Measurements from ENCODE around the gene TAS1R2. TPM values are rescaled to one million over a fixed set of nuclear protein-coding genes. Genes with fewer than 3 reads are reported as not detected.
"Not testable (repeated sequence)": the region's sequence is repeated elsewhere in the genome, so short reads cannot be mapped to it uniquely, and the experiment has no call there.

The TAS1R2 gene
- not detected for total RNA-seq

DNA sequence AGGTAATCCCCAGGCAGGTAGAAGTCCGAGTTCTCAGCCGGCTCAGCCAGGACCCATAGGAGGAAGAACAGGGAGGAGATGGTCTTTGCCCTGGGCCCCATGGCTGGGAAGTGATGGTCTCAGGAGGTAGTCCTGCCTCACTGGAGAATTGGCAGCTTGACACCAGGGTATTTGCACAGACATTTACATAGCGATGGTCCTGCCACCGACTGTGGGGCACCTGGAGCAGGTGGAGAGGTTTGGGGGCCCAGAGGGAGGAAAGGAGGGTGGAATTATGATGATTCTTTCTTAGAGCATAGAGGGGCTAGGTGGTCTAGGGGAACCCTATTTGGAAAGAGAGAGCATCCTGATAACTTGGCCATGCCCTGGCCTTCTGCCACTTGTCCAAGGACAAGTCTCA is at the start of gene TAS1R2:
TAS1R2 (minus strand) TSS at position 101 of the 400 bp plus-strand sequence; CDS start at position 101, 0 bp downstream.
- no peak for DNase-seq (ENCODE audit: low spot score in 2 of 2)
- Mint-ChIP-seq H3K27ac (no peak within 1 kb of the TSS), H3K36me3 (no peaks in the 10 kb centered on the region), H3K9me3 (no peaks in the 10 kb centered on the region)
- ATAC-seq: no peak

DNA sequence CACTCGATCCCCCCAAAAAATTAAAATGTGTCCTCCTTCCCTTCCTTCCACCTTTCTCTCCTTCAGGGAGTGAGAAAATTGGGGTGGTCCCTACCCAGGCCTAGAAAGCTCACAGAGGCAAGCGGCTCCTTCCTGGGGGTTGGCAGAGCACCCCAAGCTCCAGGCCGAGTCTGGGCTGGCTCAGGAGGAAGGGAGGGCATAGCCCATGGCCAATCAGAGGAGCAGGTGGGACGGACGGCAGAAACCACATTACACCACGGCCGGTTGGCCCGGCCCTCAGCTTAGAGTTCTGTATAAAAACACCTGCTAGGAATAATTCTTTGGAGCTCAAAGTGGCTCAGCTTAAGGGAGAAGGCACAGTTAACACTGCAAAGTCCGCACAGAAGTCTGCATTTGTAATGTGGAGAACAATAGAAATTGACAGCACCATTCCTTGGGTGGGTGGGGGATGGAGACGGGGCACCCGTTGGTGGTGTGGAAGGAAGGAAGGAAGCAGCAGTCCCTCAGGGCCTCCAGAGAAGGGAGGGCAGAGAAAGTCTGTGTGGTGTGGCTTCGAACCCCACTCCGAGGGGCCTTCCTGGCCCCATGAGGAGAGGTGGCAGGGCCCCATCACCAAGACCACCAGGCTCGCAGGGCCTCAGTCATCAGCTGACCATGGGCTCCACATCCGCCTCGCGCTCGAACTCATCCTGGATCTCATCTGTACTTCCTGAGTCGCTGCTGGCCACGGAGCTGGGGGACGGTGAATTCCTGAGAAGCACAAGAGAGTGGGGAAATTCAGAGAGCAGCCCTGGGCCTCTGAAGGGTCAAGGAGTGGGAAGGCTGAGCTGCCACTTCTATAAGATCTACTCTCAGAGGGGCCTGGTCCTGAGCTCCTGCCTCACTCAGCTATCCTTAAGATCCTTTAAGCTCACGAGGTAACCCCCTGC is 48.7 kb upstream of the TAS1R2 start:
- ATAC-seq (peak in 1 of 2 donors; percentile 0), DNase-seq (ENCODE audit: low spot score in 2 of 2) (no peak)
- Mint-ChIP-seq H3K36me3 (peaks cover 38 to 45% of the 10 kb centered on the region in 2 donors), H3K9me3 (no peaks in the 10 kb centered on the region), H3K27ac (peak overlapping the region in 1 of 2 donors; percentile 93)

DNA sequence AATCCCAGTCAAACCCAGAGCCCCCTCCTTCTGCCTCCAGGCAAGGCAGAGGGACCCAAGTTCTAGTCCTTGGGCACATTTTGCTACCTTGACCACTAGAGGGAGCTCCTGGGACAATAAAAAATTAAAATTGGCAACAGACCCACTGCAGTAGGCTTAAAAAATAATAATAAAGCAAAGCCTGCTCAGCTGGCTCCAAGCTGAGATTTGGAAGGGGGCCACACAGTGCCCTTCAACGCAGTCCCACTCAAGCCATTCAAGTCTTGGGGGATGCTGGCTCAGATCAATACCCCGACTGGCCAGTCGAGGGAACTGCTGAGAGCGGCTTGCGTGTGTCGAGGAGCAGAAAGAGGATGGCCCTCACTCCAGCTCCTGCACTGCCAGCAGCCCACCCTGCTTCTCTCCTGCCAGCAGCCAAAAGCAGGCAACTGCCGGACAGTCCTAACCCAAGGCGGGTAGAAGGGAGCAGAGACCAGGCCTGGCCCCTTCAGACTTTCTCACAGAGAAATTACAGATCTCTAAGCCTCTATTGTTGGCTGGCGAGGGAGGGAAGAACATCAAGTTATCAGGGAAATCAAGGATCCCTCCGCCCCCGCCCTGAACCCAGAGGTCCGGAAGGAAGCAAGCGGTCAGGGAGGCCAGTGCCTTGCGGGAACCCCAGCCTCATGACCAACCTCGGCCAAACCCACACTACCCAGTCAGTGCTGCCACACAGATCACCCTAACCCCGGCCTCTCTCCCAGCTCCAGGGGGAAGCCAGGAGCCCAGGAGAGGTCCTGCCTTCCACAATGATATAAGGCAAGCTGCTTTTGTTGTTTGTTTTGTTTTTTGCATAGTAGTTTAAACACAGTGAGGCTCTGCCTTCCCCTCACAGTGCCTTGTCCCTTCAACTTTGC is 47.8 kb upstream of the TAS1R2 start:
- H3K36me3 Mint-ChIP-seq: peaks cover 38 to 42% of the 10 kb centered on the region in 2 donors
- H3K27ac Mint-ChIP-seq: peak overlapping the region; percentile 36 to 93
- no peak for ATAC-seq
- DNase-seq (ENCODE audit: low spot score in 2 of 2): peak in 1 of 2 donors; percentile 72
- no peaks in the 10 kb centered on the region for H3K9me3 Mint-ChIP-seq

DNA sequence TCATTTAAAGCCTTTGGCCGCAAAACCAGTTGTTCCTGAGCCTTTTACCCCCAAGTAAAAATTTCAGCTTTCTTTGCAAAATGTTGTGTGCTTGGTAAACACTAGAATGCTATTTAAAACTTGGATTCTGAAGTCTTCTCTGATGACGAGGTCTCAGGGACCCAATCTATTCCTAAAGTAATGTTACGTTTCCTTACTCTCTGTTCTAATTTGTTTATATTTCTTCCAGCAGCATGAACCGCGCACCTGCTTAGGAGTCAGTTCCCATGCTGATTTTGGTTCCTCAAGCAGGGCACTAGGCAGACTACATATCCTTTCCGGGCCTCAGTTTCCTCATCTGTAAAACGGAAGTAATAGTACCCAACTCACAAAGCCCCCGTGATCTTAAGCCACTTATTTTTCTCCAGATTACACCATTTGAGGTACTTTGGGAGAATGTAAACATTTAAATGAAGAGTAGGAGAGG is 43.9 kb upstream of the TAS1R2 start:
- DNase-seq (ENCODE audit: low spot score in 2 of 2) (no peak), ATAC-seq (no peak)
- Mint-ChIP-seq H3K27ac (peak overlapping the region; percentile 4 to 96), H3K9me3 (no peaks in the 10 kb centered on the region), H3K36me3 (peaks cover 16 to 22% of the 10 kb centered on the region in 2 donors)

DNA sequence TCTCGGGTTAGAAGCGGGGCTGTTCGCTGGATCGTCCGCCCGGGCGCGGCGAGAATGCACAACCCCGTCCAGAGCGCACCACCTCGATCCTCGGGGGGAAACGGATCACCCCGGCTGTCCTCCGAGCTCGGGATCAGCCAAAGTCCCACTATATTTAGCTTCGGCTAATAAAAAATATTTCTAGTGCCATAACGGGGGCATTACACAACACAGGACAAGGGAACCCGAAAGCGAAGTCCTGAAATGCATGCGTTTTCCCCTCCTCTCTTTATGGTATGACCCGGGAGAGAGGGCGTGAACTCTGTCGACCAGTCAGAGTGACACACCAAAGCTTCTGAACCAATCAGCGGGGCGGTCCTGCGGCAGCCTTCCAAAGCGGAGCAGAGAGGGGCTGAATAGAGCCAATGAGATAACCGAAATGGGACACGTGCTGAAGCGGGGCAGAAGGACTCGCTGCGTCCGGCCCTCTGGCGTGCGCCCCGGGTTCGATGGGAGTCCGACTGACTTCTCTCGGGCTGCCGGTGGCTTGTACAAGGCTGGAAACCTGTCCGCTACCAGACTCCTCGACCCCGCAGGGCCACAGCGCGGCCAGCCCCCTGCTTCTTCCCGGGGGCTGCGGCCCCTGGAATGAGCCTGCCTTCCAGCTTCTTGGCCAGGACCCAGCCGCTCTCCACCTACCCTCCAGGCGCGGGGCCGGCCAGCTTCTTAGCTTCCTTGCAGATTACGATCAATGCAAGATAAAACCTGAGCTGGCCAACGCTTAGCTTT is 43.2 kb upstream of the TAS1R2 start, which contains the start of gene ALDH4A1:
ALDH4A1 (minus strand) TSS at position 33 of the 768 bp plus-strand sequence; CDS start at position 1, 32 bp downstream.
- H3K27ac Mint-ChIP-seq: peak within 1 kb of the TSS; percentile 96 to 97
- peaks cover 10 to 15% of the 10 kb centered on the region in 2 donors for H3K36me3 Mint-ChIP-seq
- DNase-seq (ENCODE audit: low spot score in 2 of 2) (peak; percentile 89 to 93), ATAC-seq (peak; percentile 97 to 98)
- no peaks in the 10 kb centered on the region for H3K9me3 Mint-ChIP-seq

DNA sequence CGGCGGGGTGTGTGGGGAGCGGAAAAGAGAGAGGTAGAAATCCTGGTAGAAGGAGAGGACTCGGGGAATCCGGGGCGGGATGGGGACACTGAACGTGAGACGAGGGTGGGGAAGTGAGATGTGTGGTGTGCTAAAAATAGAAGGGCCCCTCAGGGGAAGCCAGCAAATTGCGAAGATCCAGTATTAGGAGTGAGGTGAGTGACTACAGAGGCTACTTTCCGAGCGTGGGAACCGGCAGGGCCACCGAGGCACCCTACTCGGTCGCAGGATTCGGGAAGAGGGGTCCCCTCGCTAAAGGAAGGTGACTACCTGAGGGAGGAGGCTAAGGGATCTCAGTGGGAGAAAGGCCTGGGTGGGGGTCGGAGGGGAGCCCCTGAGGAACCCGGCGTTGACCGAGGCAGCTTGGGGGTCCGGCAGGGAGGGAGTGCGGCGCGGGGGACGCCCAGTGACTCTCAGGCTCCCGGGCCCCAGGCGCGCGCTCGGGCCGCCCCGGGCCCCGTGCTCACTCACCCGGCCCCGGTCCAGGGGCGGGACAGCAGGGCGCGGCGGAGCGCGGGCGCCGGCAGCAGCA is 42.6 kb upstream of the TAS1R2 start:
- Mint-ChIP-seq H3K9me3 (no peaks in the 10 kb centered on the region), H3K27ac (peak overlapping the region; percentile 96), H3K36me3 (peaks cover 4 to 9% of the 10 kb centered on the region in 2 donors)
- ATAC-seq: peak in 1 of 2 donors; percentile 0
- DNase-seq (ENCODE audit: low spot score in 2 of 2): peak in 1 of 2 donors; percentile 16

DNA sequence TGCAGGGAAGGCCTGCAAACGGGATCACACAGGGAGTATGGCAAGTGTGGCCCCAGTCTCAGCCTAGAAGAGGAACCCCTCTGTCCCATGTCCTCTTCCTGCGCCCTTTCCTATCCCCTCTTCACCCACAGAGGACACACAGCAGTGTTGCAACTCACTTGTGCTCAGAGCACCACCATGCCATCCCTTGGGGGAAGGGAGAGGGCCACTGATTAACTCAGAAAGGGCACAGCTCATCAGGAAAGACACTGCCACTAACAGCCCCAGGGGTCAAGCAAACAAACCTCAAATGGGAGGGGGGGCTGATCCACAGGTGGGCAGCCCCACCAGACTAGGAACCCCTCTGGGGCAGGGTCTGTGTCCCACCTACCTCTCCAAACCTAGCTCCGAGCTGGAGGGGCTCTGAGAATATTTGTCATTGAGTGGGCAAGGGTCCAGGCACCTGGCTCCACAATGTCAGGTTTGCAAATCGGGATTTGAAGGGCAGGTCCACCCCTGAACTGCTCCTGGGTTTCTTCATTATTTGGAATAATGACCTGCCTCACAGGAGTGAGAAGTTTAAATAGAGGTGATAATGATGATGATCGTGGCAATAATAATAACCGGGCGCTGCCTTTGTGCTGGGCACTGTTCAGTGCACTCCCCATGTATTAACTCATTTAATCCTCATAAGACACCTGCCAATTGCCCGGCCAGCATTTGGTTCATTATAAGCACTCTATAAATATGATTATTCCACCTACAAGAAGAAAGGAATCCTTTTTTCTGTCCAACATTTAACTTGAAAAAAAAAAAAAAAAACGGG is 41.9 kb upstream of the TAS1R2 start:
- DNase-seq (ENCODE audit: low spot score in 2 of 2) (no peak), ATAC-seq (no peak)
- H3K27ac Mint-ChIP-seq: peak overlapping the region; percentile 96
- no peaks in the 10 kb centered on the region for H3K9me3 Mint-ChIP-seq
- peaks cover 4 to 7% of the 10 kb centered on the region in 2 donors for H3K36me3 Mint-ChIP-seq

DNA sequence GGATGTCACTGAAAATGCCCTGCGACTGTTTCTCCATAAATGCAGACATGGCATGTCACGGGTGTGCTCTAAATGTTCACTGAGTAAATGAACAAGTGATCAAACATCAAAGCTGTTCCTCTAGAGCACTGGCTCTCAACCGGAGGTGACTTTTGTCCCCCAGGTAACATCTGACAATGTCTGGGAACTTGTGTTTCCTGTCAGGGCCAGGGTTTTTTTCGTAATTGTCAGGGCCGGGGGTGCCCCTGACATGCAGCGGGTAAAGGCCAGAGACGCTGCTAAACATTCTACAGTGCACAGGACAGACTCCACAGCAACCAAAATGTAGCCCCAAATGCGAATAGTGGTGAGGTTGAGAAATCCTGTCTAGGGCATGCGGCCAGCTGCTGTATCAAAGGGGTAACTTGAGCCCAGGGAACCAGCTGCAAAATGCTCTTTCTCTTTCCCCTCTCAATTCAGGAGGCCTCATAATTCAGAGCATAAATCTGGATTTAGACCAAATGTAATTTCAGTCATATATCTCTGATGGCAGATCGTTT is 40.9 kb upstream of the TAS1R2 start:
- H3K36me3 Mint-ChIP-seq: peaks cover 4 to 7% of the 10 kb centered on the region in 2 donors
- H3K9me3 Mint-ChIP-seq: no peaks in the 10 kb centered on the region
- ATAC-seq (peak in 1 of 2 donors; percentile 13), DNase-seq (ENCODE audit: low spot score in 2 of 2) (peak in 1 of 2 donors; percentile 22)
- H3K27ac Mint-ChIP-seq: peak overlapping the region in 1 of 2 donors; percentile 31

DNA sequence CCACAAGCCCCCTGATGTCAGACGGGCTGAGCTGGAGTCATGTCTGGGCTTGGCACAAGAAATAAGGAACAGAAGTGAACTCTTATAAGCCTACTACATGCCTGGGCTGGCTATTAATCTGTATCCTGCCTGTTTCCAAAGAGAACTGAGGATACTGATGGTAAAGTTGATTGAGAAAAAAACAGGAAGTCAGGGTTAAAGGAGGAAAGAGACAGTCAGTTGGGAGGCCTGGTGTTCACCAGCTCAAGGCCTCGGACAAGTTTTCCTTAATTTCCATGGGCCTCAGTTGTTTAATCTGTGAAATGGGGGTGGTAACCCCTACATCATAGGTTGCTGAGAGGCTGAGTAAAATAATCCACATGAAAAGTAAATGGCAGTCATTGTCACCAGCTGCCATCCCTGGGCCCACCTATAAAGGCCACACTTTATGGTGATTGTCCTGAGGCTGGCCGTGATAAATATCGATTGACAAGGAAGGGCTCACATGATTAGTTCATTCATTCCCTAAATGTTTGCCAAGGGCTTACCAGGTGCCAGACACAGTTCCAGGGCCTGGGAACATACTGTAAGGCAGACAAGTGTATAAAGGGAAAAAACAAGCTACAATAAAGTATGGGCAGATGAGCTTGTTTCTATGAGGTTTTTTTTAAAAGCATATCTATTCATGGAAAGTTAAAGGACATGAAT is 40.0 kb upstream of the TAS1R2 start:
- DNase-seq (ENCODE audit: low spot score in 2 of 2) (no peak), ATAC-seq (no peak)
- Mint-ChIP-seq H3K27ac (no peak overlapping the region), H3K9me3 (no peaks in the 10 kb centered on the region), H3K36me3 (peaks cover 4 to 7% of the 10 kb centered on the region in 2 donors)

DNA sequence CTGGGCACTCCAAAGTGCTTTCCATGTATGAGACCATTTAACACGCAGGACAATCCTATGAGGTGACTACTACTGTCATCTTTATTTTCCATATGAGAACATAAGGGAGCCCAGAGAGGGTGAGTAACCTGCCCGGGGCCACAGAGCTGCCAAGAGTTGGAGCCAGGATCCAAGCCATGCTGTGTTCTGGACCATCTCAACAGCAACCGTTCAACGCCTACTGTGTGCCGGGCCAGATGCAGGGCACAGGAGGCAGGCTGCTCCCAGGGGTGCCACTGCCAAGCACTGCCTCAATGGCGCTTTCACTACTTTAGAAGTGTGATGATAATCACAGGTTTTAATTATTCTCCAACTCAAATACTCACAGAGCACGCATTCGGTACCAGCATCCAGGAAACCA is 39.1 kb upstream of the TAS1R2 start:
- ATAC-seq (no peak), DNase-seq (ENCODE audit: low spot score in 2 of 2) (no peak)
- Mint-ChIP-seq H3K27ac (no peak overlapping the region), H3K9me3 (no peaks in the 10 kb centered on the region), H3K36me3 (peaks cover 4 to 7% of the 10 kb centered on the region in 2 donors)

DNA sequence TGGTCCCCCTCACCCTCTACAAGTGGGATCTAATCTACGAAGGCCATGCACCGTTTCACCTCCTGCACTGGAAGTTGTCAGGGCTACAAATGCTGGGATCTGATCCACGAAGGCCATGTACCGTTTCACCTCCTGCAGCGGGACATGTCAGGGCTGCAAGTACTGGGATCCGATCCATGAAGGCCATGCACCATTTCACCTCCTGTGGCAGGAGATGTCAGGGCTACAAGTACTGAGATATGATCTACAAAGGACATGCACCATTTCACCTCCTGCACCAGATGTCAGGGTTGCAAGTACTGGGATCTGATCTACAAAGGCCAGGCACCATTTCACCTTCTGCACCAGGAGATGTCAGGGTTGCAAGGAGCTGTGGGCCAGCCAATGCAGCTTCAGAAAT is 35.9 kb upstream of the TAS1R2 start:
- no peaks in the 10 kb centered on the region for H3K36me3 Mint-ChIP-seq
- ATAC-seq: no peak
- DNase-seq (ENCODE audit: low spot score in 2 of 2): no peak
- H3K9me3 Mint-ChIP-seq: no peaks in the 10 kb centered on the region
- no peak overlapping the region for H3K27ac Mint-ChIP-seq

DNA sequence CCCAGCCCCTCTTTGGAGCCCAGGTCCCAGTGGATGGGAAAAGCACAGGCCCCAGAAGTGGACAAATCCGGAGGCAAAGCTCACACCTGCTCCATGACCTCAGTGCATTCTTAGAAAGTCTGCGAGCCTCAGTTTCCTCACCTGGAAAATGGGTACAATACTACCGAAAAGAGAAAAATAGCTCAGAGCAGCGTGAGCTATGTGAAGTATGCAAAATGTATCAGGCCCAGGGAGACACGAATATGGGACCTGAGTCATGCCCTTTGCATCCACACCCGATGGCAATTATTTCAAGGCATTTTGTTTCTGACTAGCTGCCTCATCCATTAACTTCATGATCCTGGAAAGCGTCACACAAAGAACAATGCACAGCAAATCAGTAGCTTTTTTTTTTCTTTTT is 33.7 kb upstream of the TAS1R2 start:
- no peaks in the 10 kb centered on the region for H3K9me3 Mint-ChIP-seq
- ATAC-seq: no peak
- no peak for DNase-seq (ENCODE audit: low spot score in 2 of 2)
- H3K27ac Mint-ChIP-seq: no peak overlapping the region
- no peaks in the 10 kb centered on the region for H3K36me3 Mint-ChIP-seq

DNA sequence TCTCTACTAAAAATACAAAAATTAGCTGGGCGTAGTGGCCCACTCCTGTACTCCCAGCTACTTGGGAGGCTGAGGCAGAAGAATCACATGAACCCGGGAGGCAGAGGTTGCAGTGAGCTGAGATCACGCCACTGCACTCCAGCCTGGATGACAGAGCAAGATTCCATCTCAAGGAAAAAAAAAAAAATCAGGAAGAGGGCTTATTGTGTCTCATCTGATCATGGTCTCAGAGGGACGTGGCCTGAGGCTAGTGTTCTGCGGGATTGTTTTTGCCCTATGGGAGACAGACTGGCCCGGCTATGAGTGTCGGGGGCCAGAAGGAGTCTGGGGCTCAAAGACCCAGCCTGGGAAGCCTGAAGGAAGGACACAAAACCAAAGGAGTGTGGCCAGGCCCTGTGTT is 32.4 kb upstream of the TAS1R2 start:
- not testable (repeated sequence) for ATAC-seq; H3K36me3 Mint-ChIP-seq; H3K27ac Mint-ChIP-seq; DNase-seq (ENCODE audit: low spot score in 2 of 2); H3K9me3 Mint-ChIP-seq

DNA sequence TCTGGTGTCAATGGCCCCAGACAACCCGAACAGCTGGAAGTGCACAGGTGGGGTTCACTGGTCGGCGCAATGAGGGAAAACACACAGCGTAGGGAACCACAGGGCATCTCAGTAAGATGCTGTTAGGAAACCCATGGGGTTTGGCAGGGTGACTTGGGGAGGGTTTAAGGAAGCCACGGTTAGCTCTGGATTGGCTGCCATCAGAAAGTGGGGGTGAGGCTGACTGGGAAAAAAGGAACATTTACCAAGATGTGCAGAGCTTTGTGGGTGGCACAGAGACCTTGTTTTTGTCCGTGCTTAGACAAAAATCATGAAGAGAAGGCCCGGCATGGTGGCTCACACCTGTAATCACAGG is 31.9 kb upstream of the TAS1R2 start:
- ATAC-seq: no peak
- H3K9me3 Mint-ChIP-seq: no peaks in the 10 kb centered on the region
- DNase-seq (ENCODE audit: low spot score in 2 of 2): no peak
- H3K36me3 Mint-ChIP-seq: no peaks in the 10 kb centered on the region
- no peak overlapping the region for H3K27ac Mint-ChIP-seq

Measured in activated naive CD4-positive, alpha-beta T cell treated with anti-CD3 and anti-CD28 coated beads, Interleukin-2, amount 50 U/mL, for 72 hours (primary cell).